Measurements from ENCODE around the gene ELMOD1. TPM values are rescaled to one million over a fixed set of nuclear protein-coding genes. Genes with fewer than 3 reads are reported as not detected.

Gene ELMOD1
- total and polyA plus RNA-seq, 2 experiments from 2014 or later: 3.1 TPM

DNA sequence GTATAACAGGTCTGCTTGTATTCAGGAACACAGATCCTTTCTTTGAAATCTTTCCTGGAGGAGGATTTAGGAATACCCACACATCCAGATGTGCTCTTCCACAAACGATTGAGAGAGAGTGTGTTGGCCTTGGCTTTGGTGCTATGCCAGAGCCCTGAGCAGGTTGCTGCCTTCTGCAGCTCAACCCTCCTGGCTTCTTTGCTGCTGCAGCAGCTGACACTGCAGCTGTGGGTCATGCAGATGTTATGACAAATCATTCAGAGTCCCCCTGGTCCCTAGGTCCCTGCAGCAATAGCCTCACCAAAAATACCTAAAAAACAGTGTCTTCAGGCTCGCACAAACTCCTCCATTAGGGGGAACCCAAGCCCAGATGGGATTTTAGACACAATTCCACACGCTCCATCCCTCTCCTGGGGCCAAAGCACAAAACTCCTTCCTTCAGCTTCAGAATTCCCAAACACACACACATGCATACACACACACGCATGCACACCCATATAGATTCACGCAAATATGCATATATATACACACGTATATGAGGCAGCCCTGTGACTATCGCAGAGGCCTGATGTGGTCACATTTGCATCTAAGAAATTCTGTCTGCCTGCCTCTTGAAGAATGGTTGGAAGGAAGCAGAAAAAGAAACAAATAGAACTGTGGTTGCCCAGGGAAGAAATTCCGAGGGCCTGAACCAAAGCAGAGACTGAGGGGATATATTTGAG lies 85.5 kb downstream of the ELMOD1 start:
- TF ChIP-seq EZH2 (IDR thresholded peaks at IDR 0.05; ENCODE audit: borderline replicate concordance): no peak
- TF ChIP-seq, protein P1, sequence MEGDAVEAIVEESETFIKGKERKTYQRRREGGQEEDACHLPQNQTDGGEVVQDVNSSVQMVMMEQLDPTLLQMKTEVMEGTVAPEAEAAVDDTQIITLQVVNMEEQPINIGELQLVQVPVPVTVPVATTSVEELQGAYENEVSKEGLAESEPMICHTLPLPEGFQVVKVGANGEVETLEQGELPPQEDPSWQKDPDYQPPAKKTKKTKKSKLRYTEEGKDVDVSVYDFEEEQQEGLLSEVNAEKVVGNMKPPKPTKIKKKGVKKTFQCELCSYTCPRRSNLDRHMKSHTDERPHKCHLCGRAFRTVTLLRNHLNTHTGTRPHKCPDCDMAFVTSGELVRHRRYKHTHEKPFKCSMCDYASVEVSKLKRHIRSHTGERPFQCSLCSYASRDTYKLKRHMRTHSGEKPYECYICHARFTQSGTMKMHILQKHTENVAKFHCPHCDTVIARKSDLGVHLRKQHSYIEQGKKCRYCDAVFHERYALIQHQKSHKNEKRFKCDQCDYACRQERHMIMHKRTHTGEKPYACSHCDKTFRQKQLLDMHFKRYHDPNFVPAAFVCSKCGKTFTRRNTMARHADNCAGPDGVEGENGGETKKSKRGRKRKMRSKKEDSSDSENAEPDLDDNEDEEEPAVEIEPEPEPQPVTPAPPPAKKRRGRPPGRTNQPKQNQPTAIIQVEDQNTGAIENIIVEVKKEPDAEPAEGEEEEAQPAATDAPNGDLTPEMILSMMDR (IDR thresholded peaks at IDR 0.05; ENCODE audit: poor library complexity): no peak
- no peak for TF ChIP-seq EZH2phosphoT487 (IDR thresholded peaks at IDR 0.05; ENCODE audit: low read depth, severe bottlenecking, unreplicated experiment)
- no peaks in the 10 kb centered on the region for H3K27me3 ChIP-seq
- H3K4me2 ChIP-seq: no peak overlapping the region
- 78% methylated on average over 8 of the region's 8 CpGs for WGBS (ENCODE audit: low lambda C conversion rate, missing lambda C conversion rate)
- H3K9me2 ChIP-seq (replicated peaks; ENCODE audit: insufficient read depth): no peaks in the 10 kb centered on the region
- H3K27ac ChIP-seq: no peak overlapping the region
- H2AFZ ChIP-seq: no peak overlapping the region
- no peaks in the 10 kb centered on the region for H4K20me1 ChIP-seq (ENCODE audit: insufficient read depth, poor library complexity, severe bottlenecking)
- H3K9me3 ChIP-seq (ENCODE audit: low read depth): no peaks in the 10 kb centered on the region
- no peaks in the 10 kb centered on the region for H3K36me3 ChIP-seq (replicated peaks; ENCODE audit: insufficient read depth, low read depth)
- H3K4me3 ChIP-seq: no peak overlapping the region
- no peaks in the 10 kb centered on the region for H3K4me1 ChIP-seq (ENCODE audit: insufficient read depth)
- no peak for DNase-seq (ENCODE audit: low spot score)
- H3K79me2 ChIP-seq: no peaks in the 10 kb centered on the region

DNA sequence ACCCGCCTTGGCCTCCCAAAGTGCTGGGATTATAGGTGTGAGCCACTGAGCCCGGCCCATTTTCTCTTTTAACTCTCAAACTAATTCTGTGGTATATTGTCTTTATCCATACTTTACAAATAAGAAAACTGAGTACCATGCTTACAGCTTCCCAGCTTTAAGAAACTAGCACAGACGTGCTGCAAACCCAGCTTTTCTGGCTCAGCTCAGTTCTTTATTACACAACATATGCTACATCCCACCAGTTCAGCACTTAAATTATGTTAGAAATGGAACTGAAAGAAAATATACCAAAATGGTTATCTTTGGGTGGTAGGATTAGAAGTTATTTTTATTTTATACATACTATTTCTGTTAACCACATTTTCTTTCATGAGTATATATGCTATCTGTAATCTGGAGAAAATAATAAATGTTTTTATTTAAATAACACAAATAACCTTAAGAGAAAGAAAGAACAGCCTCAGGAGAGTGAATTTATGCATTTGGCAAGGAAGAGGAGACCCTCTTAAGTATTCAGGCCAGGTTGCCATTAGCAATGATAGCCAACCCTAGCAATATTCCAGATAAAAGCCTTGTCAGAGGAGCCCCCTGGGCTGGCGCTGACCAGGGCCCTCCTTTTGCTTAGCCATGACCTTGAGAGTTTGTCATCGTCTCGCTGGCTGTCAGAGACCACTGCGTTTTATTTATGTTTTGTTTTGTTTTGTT lies 87.1 kb downstream of the ELMOD1 start:
- H3K27ac ChIP-seq: no peak overlapping the region
- TF ChIP-seq, protein P1 (IDR thresholded peaks at IDR 0.05; ENCODE audit: poor library complexity): no peak
- no peak for TF ChIP-seq EZH2phosphoT487 (IDR thresholded peaks at IDR 0.05; ENCODE audit: low read depth, severe bottlenecking, unreplicated experiment)
- no peak for TF ChIP-seq EZH2 (IDR thresholded peaks at IDR 0.05; ENCODE audit: borderline replicate concordance)
- no peak overlapping the region for H2AFZ ChIP-seq
- H3K4me3 ChIP-seq: no peak overlapping the region
- H3K79me2 ChIP-seq: no peaks in the 10 kb centered on the region
- no peaks in the 10 kb centered on the region for H3K9me2 ChIP-seq (replicated peaks; ENCODE audit: insufficient read depth)
- H3K36me3 ChIP-seq (replicated peaks; ENCODE audit: insufficient read depth, low read depth): no peaks in the 10 kb centered on the region
- H3K4me2 ChIP-seq: no peak overlapping the region
- no peaks in the 10 kb centered on the region for H3K27me3 ChIP-seq
- 75% methylated on average over 7 of the region's 7 CpGs for WGBS (ENCODE audit: low lambda C conversion rate, missing lambda C conversion rate)
- H4K20me1 ChIP-seq (ENCODE audit: insufficient read depth, poor library complexity, severe bottlenecking): no peaks in the 10 kb centered on the region
- DNase-seq (ENCODE audit: low spot score): no peak
- no peaks in the 10 kb centered on the region for H3K9me3 ChIP-seq (ENCODE audit: low read depth)
- H3K4me1 ChIP-seq (ENCODE audit: insufficient read depth): no peaks in the 10 kb centered on the region

- WGBS (ENCODE audit: low lambda C conversion rate, missing lambda C conversion rate): 91% methylated on average over 6 of the region's 6 CpGs
- Histone ChIP-seq H3K27ac (no peak overlapping the region), H4K20me1 (ENCODE audit: insufficient read depth, poor library complexity, severe bottlenecking) (no peaks in the 10 kb centered on the region), H3K4me2 (no peak overlapping the region), H3K27me3 (no peaks in the 10 kb centered on the region), H3K9me2 (replicated peaks; ENCODE audit: insufficient read depth) (no peaks in the 10 kb centered on the region), H3K36me3 (replicated peaks; ENCODE audit: insufficient read depth, low read depth) (no peaks in the 10 kb centered on the region), H3K9me3 (ENCODE audit: low read depth) (no peaks in the 10 kb centered on the region), H3K4me3 (no peak overlapping the region), H3K79me2 (no peaks in the 10 kb centered on the region), H2AFZ (no peak overlapping the region), H3K4me1 (ENCODE audit: insufficient read depth) (no peaks in the 10 kb centered on the region)
- TF ChIP-seq, protein P1 (IDR thresholded peaks at IDR 0.05; ENCODE audit: poor library complexity): no peak
- TF ChIP-seq EZH2phosphoT487 (IDR thresholded peaks at IDR 0.05; ENCODE audit: low read depth, severe bottlenecking, unreplicated experiment): no peak
- TF ChIP-seq EZH2 (IDR thresholded peaks at IDR 0.05; ENCODE audit: borderline replicate concordance): no peak
- DNase-seq (ENCODE audit: low spot score): no peak
These were observed 87.7 kb downstream of the ELMOD1 start for GRCh38 chr11:107678632-107678971.
